HL-60 (cell line): Measurements from ENCODE around the gene ATP13A3.

ENCODE experiments used
- CTCF ChIP-seq: IDR thresholded peaks from one replicate; pipeline ENCODE4 v1.5.1; 2011; ENCODE audit warnings: low read length, control low read depth, inconsistent platforms; ENCODE audit not compliant: insufficient read depth
- GABPA ChIP-seq: IDR thresholded peaks from 2 replicates; pipeline ENCODE4 v1.6.1; 2012; ENCODE audit warnings: low read depth
- POLR2AphosphoS5 ChIP-seq: IDR thresholded peaks from 2 replicates; pipeline ENCODE4 v1.6.1; 2012; ENCODE audit warnings: low read depth

GRCh38 chr3:194522579-194523046 lies 35.8 kb upstream of the ATP13A3 start:
- TF ChIP-seq CTCF, result no peak
- no peak for TF ChIP-seq POLR2AphosphoS5
- no peak for TF ChIP-seq GABPA
